Measurements from ENCODE around the gene BTD.
A peak's percentile ranks its signal among the peaks of the same experiment; 100 is the strongest.

The BTD gene

GRCh38 chr3:15637131-15637951 lies 35.8 kb downstream of the BTD start:
- no peak for DNase-seq

DNA sequence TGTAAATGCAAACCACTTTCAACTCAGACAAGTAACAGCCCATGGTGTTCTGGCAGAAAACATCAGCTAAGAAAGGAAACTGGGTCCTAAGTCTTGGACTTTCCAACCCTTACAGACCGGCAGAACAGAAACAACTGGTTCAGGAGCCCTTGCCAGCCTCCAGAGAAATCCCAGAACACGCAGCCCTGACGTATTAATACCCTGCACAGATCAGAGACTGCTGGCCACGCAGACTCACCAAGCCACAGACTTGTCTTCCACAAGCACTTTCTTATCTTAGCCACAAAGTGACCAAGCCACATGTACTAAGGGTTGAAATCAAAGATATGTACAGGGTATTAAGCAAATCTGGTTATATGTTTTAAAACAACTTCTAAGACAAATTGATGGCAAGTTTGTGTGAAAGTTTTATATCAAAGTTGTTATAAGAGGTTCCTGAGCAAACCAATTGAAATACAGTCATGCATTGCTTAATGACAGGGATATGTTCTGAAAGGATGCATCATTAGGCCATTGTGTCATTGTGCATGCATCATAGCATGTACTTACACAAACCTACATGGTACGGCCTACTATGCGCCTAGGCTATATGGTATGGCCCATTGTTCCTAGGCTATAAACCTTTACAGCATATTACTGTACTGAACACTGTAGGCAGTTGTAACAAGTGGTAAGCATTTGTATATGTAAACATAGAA lies 36.8 kb downstream of the BTD start:
- DNase-seq, result no peak

GRCh38 chr3:15638891-15639262 lies 37.3 kb downstream of the BTD start:
- peak; percentile 31 for DNase-seq

- DNase-seq, result no peak
Measured at GRCh38 chr3:15645246-15645645, 43.7 kb downstream of the BTD start.

GRCh38 chr3:15645740-15646501 lies 44.4 kb downstream of the BTD start:
- DNase-seq, result peak; percentile 96

- peak; percentile 99 for DNase-seq
Measured at GRCh38 chr3:15646851-15647511, 45.4 kb downstream of the BTD start.

DNA sequence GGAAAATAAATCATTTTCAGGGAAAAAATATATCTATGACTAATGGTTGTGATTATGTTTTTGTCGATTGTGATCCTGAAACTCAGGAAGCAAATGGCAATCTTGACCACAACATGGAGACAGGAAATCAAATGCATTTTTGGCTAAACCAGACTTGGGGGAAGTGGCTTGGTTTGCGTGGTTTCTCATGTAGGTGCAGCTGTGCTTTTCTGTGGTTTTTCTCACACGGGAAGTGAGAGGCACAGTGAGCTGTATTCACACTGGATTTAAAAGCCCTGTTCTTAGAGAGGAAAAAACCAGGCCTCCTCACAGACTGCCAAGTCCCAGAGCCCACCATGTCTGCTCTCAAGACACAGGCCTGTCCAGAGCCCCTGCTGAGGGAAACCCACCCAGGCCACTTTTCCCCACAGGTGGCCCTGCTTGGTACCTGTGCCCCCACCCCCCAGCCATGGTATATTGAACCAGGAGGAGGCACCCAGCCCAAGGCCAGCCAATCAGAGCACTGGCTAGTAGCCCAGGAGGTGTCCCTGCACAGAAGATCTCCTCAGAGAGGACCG lies 46.1 kb downstream of the BTD start:
- DNase-seq, result peak; percentile 98

DNA sequence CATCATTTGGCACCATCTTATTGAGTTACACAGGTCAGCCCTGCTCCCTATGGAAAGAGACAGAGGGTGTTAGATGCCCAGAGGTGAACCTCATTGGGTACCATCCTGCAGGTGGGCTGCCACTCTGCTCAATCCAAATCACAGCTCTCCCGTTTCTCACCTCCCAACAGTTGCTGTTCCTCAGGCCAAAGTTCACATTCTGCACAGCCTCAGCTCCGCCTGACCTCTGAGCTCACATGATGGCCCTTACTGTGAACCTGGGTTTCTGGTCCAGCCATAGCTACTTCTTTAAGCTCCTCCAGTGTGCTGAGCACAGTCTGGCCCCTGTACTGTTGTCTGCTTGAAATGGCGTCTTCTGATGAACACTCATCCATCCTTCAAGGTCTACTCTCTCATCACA lies 47.8 kb downstream of the BTD start:
- DNase-seq, result no peak

GRCh38 chr3:15649858-15650257 lies 48.3 kb downstream of the BTD start:
- no peak for DNase-seq

DNA sequence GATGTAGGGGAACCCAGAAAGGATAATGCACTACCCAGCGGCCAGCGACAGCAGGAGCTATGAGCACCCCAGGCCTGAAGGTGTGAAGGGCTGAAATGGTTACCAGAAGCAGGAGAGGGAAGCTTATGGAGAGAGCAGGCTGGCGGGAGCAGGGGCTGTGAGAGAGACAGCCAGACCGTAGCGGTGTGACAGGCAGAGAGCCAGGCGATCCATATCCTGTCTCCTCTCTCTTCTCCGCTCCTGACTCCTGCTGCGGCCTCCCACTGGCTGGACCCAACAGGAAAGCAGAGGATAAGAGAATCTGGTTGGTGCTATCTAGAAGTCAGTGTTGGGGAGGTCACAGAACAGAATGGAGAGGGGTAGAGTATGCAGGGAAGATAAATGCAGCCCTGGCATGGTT lies 49.9 kb downstream of the BTD start:
- no peak for DNase-seq

GRCh38 chr3:15653321-15653720 lies 51.8 kb downstream of the BTD start:
- peak; percentile 35 for DNase-seq

DNA sequence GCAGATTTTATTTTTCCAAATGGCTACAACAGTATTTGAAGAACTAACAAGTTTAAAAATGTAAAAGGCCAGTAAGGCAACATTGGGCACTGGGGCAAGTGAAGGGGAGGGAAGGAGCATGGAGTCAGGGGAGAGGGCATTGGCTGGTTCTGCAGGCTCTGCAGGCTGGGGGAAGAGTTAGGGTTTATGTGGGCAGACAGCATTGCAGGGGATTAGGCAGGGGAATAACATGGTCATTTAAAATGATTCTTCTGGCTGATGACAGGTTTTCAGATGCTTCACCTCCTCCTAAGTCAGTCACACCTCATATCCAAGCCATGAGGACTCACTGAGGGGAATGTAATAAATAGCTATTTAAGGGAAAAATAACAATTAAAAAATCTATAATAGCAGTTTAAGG lies 52.6 kb downstream of the BTD start:
- DNase-seq, result peak; percentile 61

GRCh38 chr3:15654891-15655290 lies 53.3 kb downstream of the BTD start:
- no peak for DNase-seq

DNA sequence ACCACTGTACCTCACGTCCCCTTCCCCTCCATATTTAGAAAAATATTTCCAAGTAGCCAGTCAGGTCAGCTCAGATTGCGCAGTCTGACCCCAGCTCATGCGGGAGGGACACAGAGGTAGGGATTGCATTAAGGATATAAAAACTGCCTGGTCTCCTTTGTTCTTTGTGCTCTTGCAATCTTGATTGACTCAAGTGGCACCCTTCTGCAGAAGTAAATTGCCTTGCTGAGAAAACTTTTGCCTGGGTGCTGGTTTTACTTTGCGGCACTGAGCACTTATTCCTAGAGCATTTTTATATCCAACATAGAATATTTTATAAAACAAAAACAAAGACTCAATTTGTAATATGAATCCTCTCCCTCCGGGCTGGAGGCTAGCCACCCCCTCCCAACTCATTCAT lies 54.8 kb downstream of the BTD start:
- DNase-seq, result no peak

GRCh38 chr3:15657016-15657415 lies 55.5 kb downstream of the BTD start:
- no peak for DNase-seq

DNA sequence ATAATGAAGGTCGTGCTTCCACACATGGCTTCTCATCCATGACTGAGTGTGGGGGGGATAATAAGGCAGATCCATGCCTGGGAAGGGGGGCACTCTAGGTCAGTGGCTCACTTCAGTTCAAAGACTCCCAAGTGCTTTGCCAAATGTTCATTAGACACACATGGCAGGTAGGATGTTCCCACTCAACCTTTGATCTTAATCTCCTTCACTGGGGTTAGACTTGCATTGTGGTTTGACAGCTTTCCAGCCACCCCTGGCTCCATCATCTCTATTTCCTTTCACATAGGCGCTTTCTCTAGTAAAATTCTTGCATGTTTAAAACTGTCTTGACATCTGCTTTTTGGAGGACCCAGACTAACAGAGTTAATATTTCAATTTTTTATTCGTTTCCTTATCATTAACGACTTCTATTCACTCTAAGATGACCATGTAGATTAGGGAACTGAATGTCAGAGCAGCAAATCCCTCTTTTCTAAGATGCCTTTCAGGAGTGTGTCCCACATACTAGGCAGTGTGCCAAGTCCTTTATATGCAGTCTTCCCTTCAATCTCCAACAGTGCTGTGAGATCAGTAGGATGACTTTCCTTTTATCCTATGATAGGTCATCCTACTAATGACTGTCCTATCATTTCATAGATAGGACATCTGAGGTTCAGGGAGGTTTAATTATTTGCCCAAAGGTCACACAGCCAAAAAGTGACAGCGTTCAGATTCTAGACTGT lies 57.9 kb downstream of the BTD start:
- peak; percentile 44 for DNase-seq

- DNase-seq, result no peak
Measured at GRCh38 chr3:15660055-15660935, 58.8 kb downstream of the BTD start.

GRCh38 chr3:15664144-15664543 lies 62.6 kb downstream of the BTD start:
- no peak for DNase-seq

GRCh38 chr3:15665510-15666150 lies 64.1 kb downstream of the BTD start:
- no peak for DNase-seq

DNA sequence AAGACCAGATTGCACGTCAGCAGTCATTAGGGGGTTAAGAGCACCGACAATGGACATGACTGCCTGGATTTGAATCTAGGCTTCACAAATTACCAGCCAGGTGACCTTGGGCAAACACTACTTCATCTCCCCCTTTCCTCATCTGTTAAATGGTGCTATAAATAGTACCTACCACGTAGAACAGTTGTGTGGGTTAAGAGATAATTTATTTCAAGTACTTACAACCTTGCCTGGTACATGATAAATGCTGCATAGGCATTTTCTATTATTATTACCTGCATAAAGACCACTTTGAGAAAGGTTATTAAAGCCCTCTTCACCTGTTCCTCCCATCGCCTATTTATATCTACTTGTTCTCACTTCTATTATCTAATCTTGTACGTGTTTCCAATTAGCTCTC lies 64.7 kb downstream of the BTD start:
- DNase-seq, result no peak

Measured in fibroblast of skin of abdomen (primary cell).